GM12891 (cell line): ENCODE data around the gene DYNLRB1.
"Not testable (repeated sequence)": the region's sequence is repeated elsewhere in the genome, so short reads cannot be mapped to it uniquely, and the experiment has no call there.

ENCODE experiments used
- POLR2AphosphoS5 ChIP-seq: IDR thresholded peaks from 2 replicates; pipeline ENCODE4 v1.6.1; 2011; ENCODE audit warnings: low read depth, low read length, control low read depth
- POU2F2 ChIP-seq: IDR thresholded peaks from 2 replicates; pipeline ENCODE4 v1.6.1; 2011; ENCODE audit warnings: low read depth, mild to moderate bottlenecking, control low read depth, low read length, moderate library complexity

DNA sequence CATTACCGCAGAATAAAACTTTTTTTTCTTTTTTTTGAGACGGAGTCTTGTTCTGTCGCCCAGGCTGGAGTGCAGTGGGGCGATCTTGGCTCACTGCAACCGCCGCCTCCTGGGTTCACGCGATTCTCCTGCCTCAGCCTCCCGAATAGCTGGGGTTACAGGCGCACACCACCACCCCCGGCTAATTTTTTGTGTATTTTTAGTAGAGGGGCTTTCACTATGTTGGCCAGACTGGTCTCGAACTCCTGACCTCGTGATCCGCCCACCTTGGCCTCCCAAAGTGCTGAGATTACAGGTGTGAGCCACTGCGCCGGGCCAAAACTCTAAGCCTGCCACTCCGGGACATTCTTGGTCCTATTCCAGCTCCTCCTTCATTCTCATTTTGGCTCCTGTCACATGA, 2.2 kb upstream of the DYNLRB1 start:
- TF ChIP-seq POLR2AphosphoS5, POU2F2: not testable (repeated sequence)
